HepG2 (cell line): ENCODE measurements around the gene TBL3. TPM values are rescaled to one million over a fixed set of nuclear protein-coding genes. Genes with fewer than 3 reads are reported as not detected.

Source experiments
- AHDC1 ChIP-seq: sonication (generic); formaldehyde crosslinking; IDR thresholded peaks from 2 replicates; pipeline ENCODE4 v1.5.1; 2020; ENCODE audit warnings: mild to moderate bottlenecking, missing genetic modification reagents, borderline replicate concordance
- BCL3 ChIP-seq: sonication (generic); formaldehyde crosslinking; IDR thresholded peaks from 2 replicates; pipeline ENCODE4 v1.5.1; 2020; ENCODE audit warnings: mild to moderate bottlenecking, missing genetic modification reagents, moderate library complexity
- CSRNP2 ChIP-seq: sonication (generic); formaldehyde crosslinking; conservative IDR thresholded peaks from 2 replicates; pipeline ENCODE4 v1.8.0; 2022; ENCODE audit warnings: low read depth, missing genetic modification reagents
- EHMT2 ChIP-seq: fragments of 200-600 bp; sonication (generic); IDR thresholded peaks from 2 replicates; pipeline ENCODE4 v1.7.0; 2017; ENCODE audit warnings: antibody characterized with exemption, low read depth, low read length, borderline replicate concordance
- ELF1 ChIP-seq: sonication (generic); formaldehyde crosslinking; IDR thresholded peaks from 2 replicates; pipeline ENCODE4 v1.4.0; 2020; ENCODE audit warnings: missing genetic modification reagents
- ISL2 ChIP-seq: sonication (generic); formaldehyde crosslinking; IDR thresholded peaks from 2 replicates; pipeline ENCODE4 v1.5.0; 2020; ENCODE audit warnings: missing genetic modification reagents
- KMT2A ChIP-seq: sonication (generic); formaldehyde crosslinking; IDR thresholded peaks from 2 replicates; pipeline ENCODE4 v1.4.0; 2020; ENCODE audit warnings: missing genetic modification reagents
- PAXIP1 ChIP-seq: sonication (generic); formaldehyde crosslinking; conservative IDR thresholded peaks from 2 replicates; pipeline ENCODE4 v1.4.0; 2020; ENCODE audit warnings: mild to moderate bottlenecking, missing genetic modification reagents, moderate library complexity
- PCBP2 ChIP-seq: fragments of 200-400 bp; formaldehyde crosslinking; optimal IDR thresholded peaks from 2 replicates; pipeline ENCODE3; 2018; ENCODE audit warnings: low read length, low read depth; ENCODE audit not compliant: poor library complexity, severe bottlenecking
- POLR2A ChIP-seq, 2 experiments: IDR thresholded peaks; 2 replicates each; pipeline ENCODE4 v1.6.1; 2011; ENCODE audit warnings: low read depth in 2 of 2, low read length in 2 of 2, mild to moderate bottlenecking in 1 of 2, moderate library complexity in 1 of 2; ENCODE audit not compliant: insufficient read depth in 1 of 2
- RORA ChIP-seq: sonication (generic); formaldehyde crosslinking; IDR thresholded peaks from 2 replicates; pipeline ENCODE4 v1.5.0; 2020; ENCODE audit warnings: mild to moderate bottlenecking, missing genetic modification reagents, moderate library complexity
- SRSF4 ChIP-seq: fragments of 200-400 bp; formaldehyde crosslinking; IDR thresholded peaks from one replicate; pipeline ENCODE4 v1.6.1; 2018; ENCODE audit warnings: mild to moderate bottlenecking, low read depth, low read length, moderate library complexity; ENCODE audit not compliant: poor library complexity, severe bottlenecking
- ZC3H13 ChIP-seq: sonication (generic); formaldehyde crosslinking; IDR thresholded peaks from 2 replicates; pipeline ENCODE4 v1.8.1; 2023; ENCODE audit warnings: mild to moderate bottlenecking, missing genetic modification reagents, moderate library complexity
- ZNF335 ChIP-seq: sonication (generic); formaldehyde crosslinking; IDR thresholded peaks from 2 replicates; pipeline ENCODE4 v1.4.0; 2020; ENCODE audit warnings: missing genetic modification reagents
- ZNF619 ChIP-seq: sonication (generic); formaldehyde crosslinking; IDR thresholded peaks from 2 replicates; pipeline ENCODE4 v1.4.0; 2020; ENCODE audit warnings: mild to moderate bottlenecking, missing genetic modification reagents
- ZNF75D ChIP-seq: sonication (generic); formaldehyde crosslinking; IDR thresholded peaks from 2 replicates; pipeline ENCODE4 v1.8.1; 2023; ENCODE audit warnings: missing genetic modification reagents, mild to moderate bottlenecking, borderline replicate concordance
- polyA plus RNA-seq, 8 experiments: library from polyadenylated mRNA; depleted of rRNA in 3 of 8; stranded (reverse) in 7 of 8; unstranded in 1 of 8; fragments of >200 nt; fragmentation: Illumina TruSeq in 4 of 8; extraction: Trizol in 4 of 8; gene quantifications; 2 replicates each; pipeline versions ENCODE4 v1.2.1 to v1.2.3, GENCODE V29; 2011 to 2016; ENCODE audit warnings: low read depth in 4 of 8, missing spikeins in 1 of 8, mixed read lengths in 1 of 8; ENCODE audit not compliant: insufficient read depth in 1 of 8
- total RNA-seq, 5 experiments: library from RNA; depleted of rRNA; stranded (reverse); fragments of >200 nt; fragmentation: Illumina TruSeq; extraction: Trizol; gene quantifications; 2 replicates each; pipeline ENCODE4 v1.2.3, GENCODE V29; 2016; ENCODE audit warnings: low read depth in 1 of 5

The TBL3 gene
- total and polyA plus RNA-seq, 2 of the 13 experiments (the other 11 are each of a cell fraction or from before 2014, with no cell fraction given) = 16.8 to 38.0 TPM

GRCh38 chr16:1984347-1985225 lies 12.7 kb downstream of the TBL3 start (continued):
- TF ChIP-seq AHDC1 = no peak
- no peak for TF ChIP-seq ZNF335 (CRISPR knock-in tag)
- peak; percentile 72; the same call in 1 of the 2 replicates for TF ChIP-seq PAXIP1 (CRISPR knock-in tag)
- TF ChIP-seq RORA (CRISPR knock-in tag) = 0 out of 2 replicates have a peak, but pooled peaks have one; percentile 20
- peak in 1 of 2 experiments; percentile 5; a peak in 3 of 4 replicates for TF ChIP-seq POLR2A (IDR thresholded peaks at IDR 0.05; ENCODE audit: insufficient read depth in 1 of 2, low read depth in 2 of 2, low read length in 2 of 2)
- TF ChIP-seq SRSF4 = no peak
- TF ChIP-seq ZC3H13 (CRISPR knock-in tag) = no peak
- TF ChIP-seq ZNF75D = no peak
- no peak for TF ChIP-seq CSRNP2 (CRISPR knock-in tag)
- TF ChIP-seq KMT2A (CRISPR knock-in tag) = peak; percentile 58
- no peak for TF ChIP-seq ISL2
- no peak for TF ChIP-seq BCL3
- no peak for TF ChIP-seq PCBP2
- no peak for TF ChIP-seq ZNF619
- no peak for TF ChIP-seq EHMT2
- TF ChIP-seq ELF1 (CRISPR knock-in tag) = no peak; the same call in 1 of the 2 replicates
